Thoracic aorta (tissue), 2 donors: ENCODE measurements around the gene GFOD2. TPM values are rescaled to one million over a fixed set of nuclear protein-coding genes. Genes with fewer than 3 reads are reported as not detected.

Source experiments
- ATAC-seq: fragments of 150-250 bp; one replicate; pipeline ENCODE4 v1.8.0; 2017; ENCODE audit warnings: low read depth; ENCODE audit not compliant: insufficient number of reproducible peaks, low FRiP score
- DNase-seq: peaks from one replicate; pipeline ENCODE4 v3.0.0-alpha.2; 2020; ENCODE audit warnings: low spot score
- H3K27ac ChIP-seq, 2 donors: fragments of 200-600 bp; sonication (generic); 1 replicate in 1 of 2; 2 replicates in 1 of 2; pipeline ENCODE4 v1.5.1; 2016; ENCODE audit warnings: mild to moderate bottlenecking in 2 of 2, moderate library complexity in 2 of 2
- H3K27me3 ChIP-seq: fragments of 200-600 bp; sonication (generic); replicated peaks from 2 replicates; pipeline ENCODE4 v1.6.0; 2016; ENCODE audit warnings: mild to moderate bottlenecking; ENCODE audit not compliant: insufficient read depth
- H3K36me3 ChIP-seq: fragments of 200-600 bp; sonication (generic); one replicate; pipeline ENCODE4 v1.5.1; 2016
- H3K4me1 ChIP-seq, 2 donors: fragments of 200-600 bp; sonication (generic); 1 replicate in 1 of 2; 2 replicates in 1 of 2; pipeline versions ENCODE4 v1.5.1 to v1.6.0; 2016; ENCODE audit warnings: low read depth in 2 of 2, mild to moderate bottlenecking in 1 of 2; ENCODE audit not compliant: control insufficient read depth in 1 of 2
- H3K4me3 ChIP-seq: fragments of 200-600 bp; sonication (generic); 2 replicates; pipeline ENCODE4 v1.5.1; 2016; ENCODE audit warnings: mild to moderate bottlenecking
- H3K9me3 ChIP-seq: fragments of 200-600 bp; sonication (generic); 2 replicates; pipeline ENCODE4 v1.5.1; 2016
- total RNA-seq, 2 donors: library from RNA; depleted of rRNA; stranded (reverse); fragments of >200 nt; gene quantifications; one replicate each; pipeline versions ENCODE4 v1.1.0 to v1.2.3, GENCODE V29; 2016
- TF ChIP-seq, protein P1 (sequence below): fragments of 200-600 bp; sonication (generic); IDR thresholded peaks from one replicate; pipeline ENCODE4 v1.5.1; 2019; ENCODE audit warnings: antibody characterized with exemption

The GFOD2 gene
- total RNA-seq, 2 donors from 2014 or later: 13.3 to 19.2 TPM

DNA sequence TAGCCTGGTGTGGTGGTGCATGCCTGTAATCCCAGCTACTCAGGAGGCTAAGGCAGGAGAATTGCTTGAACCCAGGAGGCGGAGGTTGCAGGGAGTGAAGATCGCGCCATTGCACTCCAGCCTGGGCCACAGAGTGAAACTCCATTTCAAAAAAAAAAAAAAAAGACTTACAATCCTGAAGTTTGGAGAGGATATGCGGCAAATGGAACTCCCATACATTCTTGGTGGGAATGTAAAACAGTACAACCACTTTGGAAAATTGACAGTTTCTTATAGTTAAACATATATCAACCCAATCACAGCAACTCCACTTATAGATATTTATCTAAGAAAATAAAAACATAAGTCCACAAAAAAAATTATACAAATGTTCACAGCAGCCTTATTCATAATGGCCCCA, 11.9 kb downstream of the GFOD2 start:
- Histone ChIP-seq H3K27me3 (no peaks in the 10 kb centered on the region), H3K27ac (no peak overlapping the region), H3K4me1 (no peaks in the 10 kb centered on the region), H3K36me3 (no peaks in the 10 kb centered on the region), H3K9me3 (no peaks in the 10 kb centered on the region), H3K4me3 (no peak overlapping the region)
- TF ChIP-seq, protein P1, sequence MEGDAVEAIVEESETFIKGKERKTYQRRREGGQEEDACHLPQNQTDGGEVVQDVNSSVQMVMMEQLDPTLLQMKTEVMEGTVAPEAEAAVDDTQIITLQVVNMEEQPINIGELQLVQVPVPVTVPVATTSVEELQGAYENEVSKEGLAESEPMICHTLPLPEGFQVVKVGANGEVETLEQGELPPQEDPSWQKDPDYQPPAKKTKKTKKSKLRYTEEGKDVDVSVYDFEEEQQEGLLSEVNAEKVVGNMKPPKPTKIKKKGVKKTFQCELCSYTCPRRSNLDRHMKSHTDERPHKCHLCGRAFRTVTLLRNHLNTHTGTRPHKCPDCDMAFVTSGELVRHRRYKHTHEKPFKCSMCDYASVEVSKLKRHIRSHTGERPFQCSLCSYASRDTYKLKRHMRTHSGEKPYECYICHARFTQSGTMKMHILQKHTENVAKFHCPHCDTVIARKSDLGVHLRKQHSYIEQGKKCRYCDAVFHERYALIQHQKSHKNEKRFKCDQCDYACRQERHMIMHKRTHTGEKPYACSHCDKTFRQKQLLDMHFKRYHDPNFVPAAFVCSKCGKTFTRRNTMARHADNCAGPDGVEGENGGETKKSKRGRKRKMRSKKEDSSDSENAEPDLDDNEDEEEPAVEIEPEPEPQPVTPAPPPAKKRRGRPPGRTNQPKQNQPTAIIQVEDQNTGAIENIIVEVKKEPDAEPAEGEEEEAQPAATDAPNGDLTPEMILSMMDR: no peak
- ATAC-seq (no peak), DNase-seq (no peak)

DNA sequence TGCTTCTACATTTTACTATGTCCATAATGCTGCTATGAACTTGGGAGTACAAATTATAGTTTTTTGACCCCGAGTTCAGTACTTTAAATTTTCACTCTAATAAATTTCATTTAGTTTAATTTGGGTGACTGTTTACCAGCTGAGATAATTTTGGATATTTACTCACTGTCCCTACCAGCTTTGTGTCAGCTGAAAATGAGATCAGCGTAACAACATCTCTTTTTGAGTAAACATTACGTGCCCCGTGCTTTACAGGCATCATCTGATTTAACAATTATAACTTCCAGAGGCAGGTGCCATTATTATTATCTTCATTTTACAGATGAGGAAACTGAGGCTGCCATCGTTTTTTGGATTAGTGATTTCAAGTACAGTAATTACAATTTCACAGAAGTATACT, 15.0 kb downstream of the GFOD2 start:
- Histone ChIP-seq H3K9me3 (no peaks in the 10 kb centered on the region), H3K27me3 (no peaks in the 10 kb centered on the region), H3K36me3 (no peaks in the 10 kb centered on the region), H3K4me3 (no peak overlapping the region), H3K4me1 (no peaks in the 10 kb centered on the region), H3K27ac (no peak overlapping the region)
- TF ChIP-seq, protein P1: no peak
- ATAC-seq (no peak), DNase-seq (no peak)

DNA sequence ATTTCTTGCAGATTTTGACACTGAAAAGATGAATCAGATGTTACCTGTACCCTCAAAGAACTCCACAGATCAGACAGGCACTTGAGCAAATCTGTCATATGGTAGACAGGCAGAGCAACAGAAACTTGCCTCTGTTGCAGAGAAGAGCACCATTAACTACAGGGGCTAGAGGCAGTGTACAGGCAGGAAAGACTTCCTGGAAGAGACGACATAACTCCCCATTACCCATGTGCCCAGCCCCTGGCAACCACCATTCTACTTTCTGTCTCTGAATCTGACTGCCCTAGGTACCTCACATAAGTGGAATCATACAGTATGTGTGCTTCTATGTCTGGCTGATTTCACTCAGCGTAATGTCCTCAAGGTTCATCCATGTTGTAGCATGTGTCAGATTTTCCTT, 15.5 kb downstream of the GFOD2 start:
- Histone ChIP-seq H3K9me3 (no peaks in the 10 kb centered on the region), H3K27ac (no peak overlapping the region), H3K36me3 (no peaks in the 10 kb centered on the region), H3K27me3 (no peaks in the 10 kb centered on the region), H3K4me1 (no peaks in the 10 kb centered on the region), H3K4me3 (no peak overlapping the region)
- TF ChIP-seq, protein P1: no peak
- no peak for DNase-seq
- no peak for ATAC-seq

DNA sequence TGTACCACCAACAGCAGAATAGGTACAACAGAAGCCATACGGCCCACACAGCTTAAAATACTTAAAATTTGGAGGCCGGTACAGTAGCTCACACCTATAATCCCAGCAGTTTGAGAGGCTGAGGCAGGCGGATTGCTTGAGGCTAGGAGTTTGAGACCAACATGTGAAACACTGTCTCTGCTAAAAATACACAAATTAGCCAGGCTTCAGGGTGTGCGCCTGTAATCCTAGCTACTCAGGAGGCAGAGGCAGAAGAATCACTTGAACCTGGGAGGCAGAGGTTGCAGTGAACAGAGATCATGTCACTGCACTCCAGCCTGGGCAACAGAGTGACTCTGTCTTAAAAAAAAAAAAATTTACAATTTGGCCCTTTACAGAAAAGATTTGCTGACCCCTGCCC, 17.0 kb downstream of the GFOD2 start:
- no peaks in the 10 kb centered on the region for H3K4me1 ChIP-seq
- H3K4me3 ChIP-seq: no peak overlapping the region
- no peak overlapping the region for H3K27ac ChIP-seq
- TF ChIP-seq, protein P1: no peak
- H3K27me3 ChIP-seq: no peaks in the 10 kb centered on the region
- H3K9me3 ChIP-seq: no peaks in the 10 kb centered on the region
- no peak for DNase-seq
- ATAC-seq: no peak
- H3K36me3 ChIP-seq: peaks cover 5% of the 10 kb centered on the region

DNA sequence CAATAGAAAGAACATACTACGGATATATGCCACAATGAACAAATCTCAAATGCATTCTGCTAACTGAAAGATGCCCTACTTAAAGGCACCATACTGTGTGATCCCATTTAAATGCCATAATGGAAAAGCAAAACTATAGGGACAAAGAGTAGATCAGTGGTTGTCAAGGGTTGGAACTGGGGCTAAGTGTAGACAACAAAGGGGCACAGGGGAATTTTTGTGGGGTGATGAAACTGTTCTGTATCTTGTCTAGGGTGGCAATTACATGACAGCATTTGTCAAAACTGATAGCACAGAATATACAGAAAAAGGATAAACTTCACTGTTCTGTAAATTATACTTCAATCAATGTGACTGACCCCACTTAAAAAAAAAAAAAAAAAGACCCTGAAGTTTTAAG, 17.7 kb downstream of the GFOD2 start:
- Histone ChIP-seq H3K4me1 (no peaks in the 10 kb centered on the region), H3K36me3 (peaks cover 5% of the 10 kb centered on the region), H3K27ac (no peak overlapping the region), H3K27me3 (no peaks in the 10 kb centered on the region), H3K4me3 (no peak overlapping the region), H3K9me3 (no peaks in the 10 kb centered on the region)
- ATAC-seq: no peak
- TF ChIP-seq, protein P1: no peak
- DNase-seq: no peak
